ENCODE data around the gene UGT1A8.

Gene UGT1A8

DNA sequence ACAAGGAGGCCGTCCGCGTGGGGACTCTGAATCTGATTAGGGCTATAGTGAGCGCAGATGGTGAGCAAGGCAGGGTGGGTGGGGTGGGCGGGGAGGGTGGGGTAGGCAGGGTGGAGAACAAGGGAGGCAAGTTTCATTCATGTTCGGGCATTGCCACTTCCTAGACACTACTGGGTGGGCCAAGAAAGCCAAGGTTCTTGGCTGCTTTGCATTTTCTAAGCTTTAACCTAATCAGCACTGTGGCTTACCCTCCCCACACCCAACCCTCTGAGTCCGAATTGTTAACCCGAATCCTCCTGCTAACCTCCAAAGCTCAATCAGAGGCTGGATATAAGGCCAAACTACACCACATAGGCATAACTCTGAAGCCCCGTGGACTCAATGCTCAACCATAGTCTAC is 178.8 kb downstream of the UGT1A8 start:
- DNase-seq (ENCODE audit: low read depth, low spot score): no peak
- peaks cover 7% of the 10 kb centered on the region; the same call in 1 of the 2 replicates for H3K36me3 ChIP-seq (ENCODE audit: insufficient read depth, low read length)
- TF ChIP-seq POLR2AphosphoS5 (IDR thresholded peaks at IDR 0.05; ENCODE audit: borderline replicate concordance, low read depth, low read length) (no peak), FOXP2 (optimal IDR thresholded peaks at IDR 0.05; ENCODE audit: control extremely low read depth, extremely low read length, insufficient read depth) (no peak), EZH2 (IDR thresholded peaks at IDR 0.05) (no peak)
- H3K4me3 ChIP-seq: no peak overlapping the region
- no peak overlapping the region; the same call in 1 of the 2 replicates for H3K27ac ChIP-seq
- H3K9ac ChIP-seq (ENCODE audit: insufficient read length): no peak overlapping the region
- no peaks in the 10 kb centered on the region for H3K9me3 ChIP-seq (ENCODE audit: low read depth, low read length)

DNA sequence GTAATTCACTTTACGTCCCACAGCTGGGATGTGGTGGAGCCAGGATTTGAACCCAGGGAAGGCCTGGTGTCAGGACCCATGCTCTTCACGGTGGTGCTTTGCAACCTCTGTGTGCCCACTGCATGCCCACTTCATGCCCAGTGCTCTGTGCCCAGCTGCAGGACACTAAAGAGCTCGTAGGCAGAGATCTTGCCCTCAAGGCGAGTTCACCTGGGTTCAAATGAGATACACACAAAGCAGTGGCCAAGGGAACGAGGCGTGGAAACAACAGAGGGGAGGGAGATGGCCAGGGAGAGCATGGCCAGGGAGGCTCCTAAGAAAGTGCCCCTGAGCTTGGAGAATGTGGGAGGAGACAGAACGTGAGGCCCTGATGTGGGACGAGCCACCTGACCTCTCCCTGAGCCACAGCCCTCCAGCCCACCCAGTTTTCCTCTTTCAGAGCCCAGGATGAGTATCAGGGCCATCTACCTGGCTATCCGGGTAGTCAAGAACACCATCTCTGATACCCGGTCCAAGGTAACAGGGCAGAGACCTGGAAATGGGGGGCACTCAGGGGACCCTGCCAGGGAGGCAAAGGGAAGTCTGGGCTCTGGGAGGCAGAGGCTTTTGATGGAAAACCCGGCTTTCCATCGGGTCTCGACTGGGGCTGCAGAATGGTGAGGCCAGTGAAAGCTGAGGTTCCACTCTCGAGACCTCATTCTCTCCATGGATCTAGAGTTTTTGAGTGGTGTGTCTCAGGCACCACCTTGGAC is 181.1 kb downstream of the UGT1A8 start:
- Histone ChIP-seq H3K9me3 (ENCODE audit: low read depth, low read length) (no peaks in the 10 kb centered on the region), H3K36me3 (ENCODE audit: insufficient read depth, low read length) (peaks cover 2% of the 10 kb centered on the region; the same call in 1 of the 2 replicates), H3K9ac (ENCODE audit: insufficient read length) (no peak overlapping the region), H3K27ac (no peak overlapping the region), H3K4me3 (no peak overlapping the region)
- DNase-seq (ENCODE audit: low read depth, low spot score): no peak
- TF ChIP-seq FOXP2 (optimal IDR thresholded peaks at IDR 0.05; ENCODE audit: control extremely low read depth, extremely low read length, insufficient read depth): no peak

DNA sequence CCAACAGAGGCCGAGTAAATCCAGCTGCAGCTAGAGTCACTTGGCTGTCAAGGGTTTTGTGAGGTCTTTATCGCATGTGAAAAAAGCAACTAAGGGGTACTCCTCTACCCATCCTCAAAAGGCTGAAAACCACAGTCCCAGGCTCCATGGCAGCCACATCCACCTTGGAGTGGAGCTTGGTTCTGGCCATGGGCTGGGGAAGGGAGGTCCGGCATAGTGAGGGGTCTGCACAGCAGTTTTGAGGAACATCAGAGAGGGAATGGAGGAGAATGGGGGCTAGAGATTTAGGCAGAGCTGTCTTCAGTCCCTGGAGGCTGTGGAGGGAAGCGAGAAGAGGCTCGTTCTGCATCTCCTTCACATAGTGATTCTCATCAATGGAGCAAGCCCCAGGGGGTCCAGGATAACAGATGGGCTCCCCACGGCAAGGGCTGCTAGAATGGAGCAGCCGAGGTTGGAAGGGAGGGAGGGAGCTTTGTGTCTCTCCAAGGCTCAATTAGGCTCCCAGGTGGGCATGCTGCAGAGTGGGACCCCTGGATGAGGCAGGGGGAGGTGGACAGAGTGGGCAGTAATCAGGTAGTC is 181.7 kb downstream of the UGT1A8 start:
- Histone ChIP-seq H3K4me3 (no peak overlapping the region), H3K36me3 (ENCODE audit: insufficient read depth, low read length) (peaks cover 2% of the 10 kb centered on the region; the same call in 1 of the 2 replicates), H3K9ac (ENCODE audit: insufficient read length) (no peak overlapping the region), H3K9me3 (ENCODE audit: low read depth, low read length) (no peaks in the 10 kb centered on the region), H3K27ac (no peak overlapping the region)
- TF ChIP-seq POLR2AphosphoS5 (IDR thresholded peaks at IDR 0.05; ENCODE audit: borderline replicate concordance, low read depth, low read length) (no peak), EZH2 (IDR thresholded peaks at IDR 0.05) (no peak)
- no peak for DNase-seq (ENCODE audit: low read depth, low spot score)

DNA sequence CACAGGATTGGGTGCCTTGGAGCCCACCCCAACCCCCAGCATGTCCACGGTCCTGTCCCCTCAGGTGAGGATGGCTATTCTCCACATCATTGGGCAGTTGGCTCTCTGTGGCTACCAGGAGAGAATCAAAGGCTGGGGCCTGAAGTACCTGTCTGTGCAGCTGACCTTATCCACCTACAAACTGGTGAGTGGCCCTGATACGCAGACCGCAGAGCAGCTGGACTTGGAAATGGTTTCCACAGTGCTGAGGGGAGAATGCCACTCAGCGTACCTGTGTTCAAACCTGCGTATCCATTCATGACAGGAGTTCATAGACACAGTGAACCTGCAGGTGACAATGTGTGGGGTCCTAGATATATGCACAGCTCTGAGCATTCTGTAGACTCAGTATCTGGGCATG is 182.3 kb downstream of the UGT1A8 start:
- no peak overlapping the region for H3K9ac ChIP-seq (ENCODE audit: insufficient read length)
- H3K4me3 ChIP-seq: no peak overlapping the region
- no peak overlapping the region for H3K27ac ChIP-seq
- no peaks in the 10 kb centered on the region for H3K9me3 ChIP-seq (ENCODE audit: low read depth, low read length)
- TF ChIP-seq EZH2 (IDR thresholded peaks at IDR 0.05): no peak
- TF ChIP-seq FOXP2 (optimal IDR thresholded peaks at IDR 0.05; ENCODE audit: control extremely low read depth, extremely low read length, insufficient read depth): no peak
- TF ChIP-seq POLR2AphosphoS5 (IDR thresholded peaks at IDR 0.05; ENCODE audit: borderline replicate concordance, low read depth, low read length): no peak
- DNase-seq (ENCODE audit: low read depth, low spot score): no peak
- H3K36me3 ChIP-seq (ENCODE audit: insufficient read depth, low read length): peaks cover 2% of the 10 kb centered on the region; the same call in 1 of the 2 replicates

DNA sequence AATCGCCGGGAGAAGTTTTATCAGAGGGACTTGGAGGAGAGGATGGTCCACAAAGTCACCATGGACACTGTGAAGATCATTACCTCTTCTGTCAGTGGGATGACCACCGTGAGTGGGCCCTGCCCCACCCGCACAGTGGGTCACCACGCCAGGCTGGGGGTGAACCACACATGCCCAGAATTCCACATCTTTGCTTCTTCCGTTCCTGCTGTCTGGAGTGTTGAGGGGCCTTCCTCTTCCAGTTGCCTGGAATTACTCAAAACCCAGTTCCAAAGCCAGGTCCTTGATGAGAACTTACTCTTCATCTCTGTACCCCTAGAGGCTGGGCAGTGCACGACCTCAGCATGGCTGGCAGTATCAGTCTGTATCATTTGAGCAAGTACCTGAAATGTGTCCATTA is 182.8 kb downstream of the UGT1A8 start:
- Histone ChIP-seq H3K4me3 (no peak overlapping the region), H3K27ac (no peak overlapping the region), H3K9me3 (ENCODE audit: low read depth, low read length) (no peaks in the 10 kb centered on the region), H3K9ac (ENCODE audit: insufficient read length) (no peak overlapping the region), H3K36me3 (ENCODE audit: insufficient read depth, low read length) (no peaks in the 10 kb centered on the region; the same call in 1 of the 2 replicates)
- no peak for DNase-seq (ENCODE audit: low read depth, low spot score)
- TF ChIP-seq EZH2 (IDR thresholded peaks at IDR 0.05): no peak

DNA sequence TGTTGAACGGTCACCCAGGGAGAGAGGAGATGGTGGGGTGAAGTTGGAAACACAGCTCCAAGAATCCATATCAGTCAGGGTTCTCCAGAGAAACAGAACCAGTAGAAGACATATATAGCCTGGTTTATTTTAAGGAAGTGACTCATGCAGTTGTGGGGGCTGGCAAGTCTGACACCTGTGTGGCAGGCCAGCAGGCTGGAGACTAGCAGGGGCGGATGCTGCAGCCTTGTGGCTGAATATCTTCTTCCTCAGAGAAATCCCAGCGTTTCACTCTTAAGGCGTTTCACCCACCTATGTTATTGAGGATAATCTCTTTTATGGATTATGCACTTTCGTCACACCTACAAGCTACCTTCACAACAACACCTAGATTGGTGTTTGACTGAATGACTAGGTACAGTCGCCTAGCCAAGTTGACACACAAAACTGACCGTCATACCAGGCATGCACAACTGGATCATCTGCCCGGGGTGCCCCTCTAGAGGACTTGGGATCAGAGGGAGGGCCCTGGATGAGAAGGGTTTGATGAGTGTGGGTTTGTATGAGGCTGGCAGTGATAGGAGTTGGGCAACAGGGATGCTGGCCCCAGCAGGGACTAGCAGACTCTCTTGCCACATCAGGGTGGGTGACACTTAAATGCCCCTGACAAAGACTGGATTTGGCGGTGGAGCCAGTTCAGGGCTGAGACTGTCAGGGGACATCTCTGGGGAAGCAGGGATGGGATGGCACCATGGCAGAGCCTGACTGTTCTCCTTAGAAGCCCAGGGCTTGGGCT is 184.1 kb downstream of the UGT1A8 start:
- DNase-seq (ENCODE audit: low read depth, low spot score): no peak
- Histone ChIP-seq H3K27ac (no peak overlapping the region), H3K9ac (ENCODE audit: insufficient read length) (no peak overlapping the region), H3K36me3 (ENCODE audit: insufficient read depth, low read length) (no peaks in the 10 kb centered on the region; the same call in 1 of the 2 replicates), H3K9me3 (ENCODE audit: low read depth, low read length) (no peaks in the 10 kb centered on the region), H3K4me3 (no peak overlapping the region)
- TF ChIP-seq POLR2AphosphoS5 (IDR thresholded peaks at IDR 0.05; ENCODE audit: borderline replicate concordance, low read depth, low read length): no peak
- TF ChIP-seq EZH2 (IDR thresholded peaks at IDR 0.05): no peak
- no peak for TF ChIP-seq FOXP2 (optimal IDR thresholded peaks at IDR 0.05; ENCODE audit: control extremely low read depth, extremely low read length, insufficient read depth)

DNA sequence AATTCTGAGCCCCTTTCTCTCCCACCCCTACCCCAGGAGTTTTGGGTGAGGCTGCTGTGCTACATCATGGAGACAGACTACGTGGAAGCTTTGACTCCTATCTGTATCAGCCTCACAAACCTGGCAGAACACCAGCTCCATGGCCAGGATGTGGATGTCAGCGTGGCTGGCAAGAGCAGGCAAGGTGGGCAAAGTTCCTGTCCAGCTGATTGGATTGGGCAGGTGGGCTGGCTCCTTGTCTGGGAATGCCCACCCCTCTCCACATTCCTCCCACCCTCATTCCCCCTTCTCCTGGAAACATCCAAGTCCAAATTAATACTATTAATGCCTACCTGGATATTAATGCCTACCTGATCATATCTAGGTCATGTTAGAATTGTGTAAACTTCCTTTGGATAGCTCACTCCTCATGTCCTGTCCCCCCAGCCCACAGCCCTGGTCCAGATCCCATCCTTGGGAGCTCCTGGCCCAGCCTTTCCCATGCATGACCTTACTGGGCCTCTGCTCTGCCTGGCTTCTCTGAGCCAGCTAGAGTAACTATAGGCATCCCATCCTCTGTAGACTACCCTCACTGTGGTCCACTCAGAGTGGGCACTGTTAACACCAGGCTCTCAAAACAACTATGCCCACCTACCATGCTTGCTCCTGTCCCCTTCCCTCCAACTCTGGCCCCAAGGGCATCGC is 184.8 kb downstream of the UGT1A8 start:
- no peak for DNase-seq (ENCODE audit: low read depth, low spot score)
- Histone ChIP-seq H3K9ac (ENCODE audit: insufficient read length) (no peak overlapping the region), H3K4me3 (no peak overlapping the region), H3K36me3 (ENCODE audit: insufficient read depth, low read length) (no peaks in the 10 kb centered on the region; the same call in 1 of the 2 replicates), H3K9me3 (ENCODE audit: low read depth, low read length) (no peaks in the 10 kb centered on the region), H3K27ac (no peak overlapping the region)
- no peak for TF ChIP-seq FOXP2 (optimal IDR thresholded peaks at IDR 0.05; ENCODE audit: control extremely low read depth, extremely low read length, insufficient read depth)
- TF ChIP-seq POLR2AphosphoS5 (IDR thresholded peaks at IDR 0.05; ENCODE audit: borderline replicate concordance, low read depth, low read length): no peak
- TF ChIP-seq EZH2 (IDR thresholded peaks at IDR 0.05): no peak

DNA sequence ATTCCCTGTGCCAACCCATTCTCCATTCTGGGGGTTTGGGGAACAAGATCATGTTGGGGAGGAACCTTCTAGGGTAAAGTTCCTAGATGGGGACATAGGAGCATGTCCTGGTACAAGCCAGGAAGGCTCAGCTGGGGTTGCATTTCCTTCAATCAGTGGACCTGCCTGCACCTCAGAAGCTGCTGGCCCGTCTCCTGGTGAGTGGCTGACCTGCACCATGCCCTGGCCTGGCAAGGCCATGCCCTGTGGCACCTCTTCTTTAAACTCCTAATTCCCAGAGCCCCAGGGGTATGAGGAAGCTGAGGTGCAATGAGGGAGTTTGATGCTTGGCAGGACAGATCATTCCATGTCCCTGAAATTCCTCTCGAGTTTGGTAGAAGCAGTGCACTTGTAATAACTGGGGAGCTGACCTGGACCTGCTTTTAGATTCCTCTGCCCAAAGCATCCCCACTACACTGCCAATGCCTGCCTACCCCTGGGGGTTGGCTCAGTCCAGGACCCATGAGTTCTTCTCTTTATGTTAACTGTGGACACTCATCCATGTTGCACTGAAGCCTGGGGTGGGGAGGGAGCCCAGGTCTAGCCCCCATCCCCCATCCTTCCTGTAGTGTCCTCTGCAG is 186.0 kb downstream of the UGT1A8 start:
- no peaks in the 10 kb centered on the region for H3K9me3 ChIP-seq (ENCODE audit: low read depth, low read length)

More for the DNA sequence above, 186.0 kb downstream of the UGT1A8 start:
- TF ChIP-seq POLR2AphosphoS5 (IDR thresholded peaks at IDR 0.05; ENCODE audit: borderline replicate concordance, low read depth, low read length) (no peak), FOXP2 (optimal IDR thresholded peaks at IDR 0.05; ENCODE audit: control extremely low read depth, extremely low read length, insufficient read depth) (no peak), EZH2 (IDR thresholded peaks at IDR 0.05) (no peak)
- no peak overlapping the region for H3K27ac ChIP-seq
- no peak overlapping the region for H3K9ac ChIP-seq (ENCODE audit: insufficient read length)
- DNase-seq (ENCODE audit: low read depth, low spot score): no peak
- no peak overlapping the region for H3K4me3 ChIP-seq
- H3K36me3 ChIP-seq (ENCODE audit: insufficient read depth, low read length): no peaks in the 10 kb centered on the region; the same call in 1 of the 2 replicates

All from SK-N-MC (cell line).